ENCODE results near the gene PHKA1. TPM values are rescaled to one million over a fixed set of nuclear protein-coding genes. Genes with fewer than 3 reads are reported as not detected.
"Not testable (repeated sequence)": the region's sequence is repeated elsewhere in the genome, so short reads cannot be mapped to it uniquely, and the experiment has no call there.

Gene PHKA1
- total and polyA plus RNA-seq, 5 donors: 4.4 to 12.2 (median 11.1) TPM

DNA sequence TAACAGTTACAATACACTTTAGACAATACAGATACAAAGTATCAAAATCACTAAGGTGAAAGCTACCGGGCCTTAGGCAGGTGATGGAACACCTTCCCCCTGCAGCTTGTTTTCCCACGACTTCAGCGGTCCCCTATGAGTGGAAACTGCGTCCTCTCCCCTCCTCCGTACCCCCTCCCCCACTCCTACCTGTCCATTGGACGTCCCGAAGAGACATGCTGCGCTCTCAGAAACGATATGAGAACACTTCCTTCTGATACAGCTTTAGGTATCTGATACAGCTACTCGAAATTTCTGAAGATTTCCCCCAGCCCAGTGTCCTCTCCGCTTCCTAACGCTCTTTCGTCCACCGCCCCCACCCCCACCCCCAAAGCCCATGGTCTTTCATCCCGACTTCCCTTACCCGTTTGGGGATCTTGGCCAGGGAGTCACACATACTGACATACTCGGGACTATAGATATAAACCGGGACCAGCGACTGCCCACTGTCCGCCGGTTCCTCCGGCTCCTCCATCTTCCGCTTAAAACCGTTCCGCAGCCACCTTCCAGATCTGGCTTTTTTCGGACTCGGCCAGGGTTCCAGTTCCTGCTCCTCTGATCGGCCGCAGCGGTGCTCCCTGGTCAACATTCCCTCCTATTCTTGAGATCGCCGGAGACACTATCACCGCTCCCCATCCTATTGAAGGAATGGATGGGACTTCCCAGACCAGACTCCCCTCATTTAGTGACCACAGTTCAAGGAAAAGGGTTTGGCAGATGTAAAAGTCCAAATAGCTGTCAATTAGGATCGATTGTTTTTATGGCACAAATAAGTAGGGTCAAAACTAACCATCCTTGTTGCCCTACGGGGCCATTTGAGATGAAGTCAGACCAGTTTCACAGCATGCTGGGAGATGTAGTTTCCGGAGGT lies 141.6 kb downstream of the PHKA1 start, which contains the start of gene HDAC8:
Gene HDAC8 (minus strand): TSS at position 596 of the 910 bp plus-strand sequence. CDS start 82 bp downstream, at position 514.
- intact Hi-C loops (cut with DNase I): no loop called here

DNA sequence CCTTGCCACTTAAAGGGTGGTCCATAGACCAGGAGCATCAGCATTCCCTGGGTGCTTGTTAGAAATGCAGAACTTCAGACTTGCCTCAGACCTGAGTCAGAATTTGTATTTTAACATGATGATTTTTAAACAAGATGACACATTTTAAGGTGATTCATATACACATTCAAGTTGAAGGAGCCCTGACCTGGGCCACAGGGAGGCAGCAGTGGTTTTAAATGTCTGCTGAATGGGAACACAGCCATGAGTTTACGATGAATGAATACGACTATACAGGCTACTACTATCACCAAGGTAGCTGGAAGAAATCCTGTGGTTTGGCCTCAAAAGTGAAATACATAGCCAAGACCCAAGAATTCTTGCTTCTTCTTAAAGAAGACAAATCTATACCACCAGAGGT lies 144.3 kb downstream of the PHKA1 start:
- no peak for ATAC-seq
- no peaks in the 10 kb centered on the region for H3K4me1 ChIP-seq (ENCODE audit: control insufficient read depth, insufficient read depth, low read length)
- 64% methylated on average over 2 of the region's 2 CpGs for WGBS
- H3K27me3 ChIP-seq (ENCODE audit: control insufficient read depth, insufficient read depth): no peaks in the 10 kb centered on the region
- no peak for DNase-seq
- no peak overlapping the region for H3K27ac ChIP-seq (ENCODE audit: low read length)
- H3K4me3 ChIP-seq (ENCODE audit: low read length): no peak overlapping the region
- no peaks in the 10 kb centered on the region for H3K9me3 ChIP-seq (ENCODE audit: control insufficient read depth, low read length)
- intact Hi-C loops (cut with DNase I): no loop called here

More for the DNA sequence above, 141.6 kb downstream of the PHKA1 start, which contains the start of gene HDAC8:
- Histone ChIP-seq H3K27ac (ENCODE audit: low read length) (peak within 1 kb of the TSS; percentile 61), H3K9me3 (ENCODE audit: control insufficient read depth, low read length) (no peaks in the 10 kb centered on the region), H3K27me3 (ENCODE audit: control insufficient read depth, insufficient read depth) (no peaks in the 10 kb centered on the region), H3K4me1 (ENCODE audit: control insufficient read depth, insufficient read depth, low read length) (no peaks in the 10 kb centered on the region), H3K4me3 (ENCODE audit: low read length) (peak within 1 kb of the TSS; percentile 82)
- WGBS: under 1% methylated on average over 36 of the region's 36 CpGs
- DNase-seq: peak; percentile 75 to 82 (median 82)
- ATAC-seq: peak; percentile 91 to 93

DNA sequence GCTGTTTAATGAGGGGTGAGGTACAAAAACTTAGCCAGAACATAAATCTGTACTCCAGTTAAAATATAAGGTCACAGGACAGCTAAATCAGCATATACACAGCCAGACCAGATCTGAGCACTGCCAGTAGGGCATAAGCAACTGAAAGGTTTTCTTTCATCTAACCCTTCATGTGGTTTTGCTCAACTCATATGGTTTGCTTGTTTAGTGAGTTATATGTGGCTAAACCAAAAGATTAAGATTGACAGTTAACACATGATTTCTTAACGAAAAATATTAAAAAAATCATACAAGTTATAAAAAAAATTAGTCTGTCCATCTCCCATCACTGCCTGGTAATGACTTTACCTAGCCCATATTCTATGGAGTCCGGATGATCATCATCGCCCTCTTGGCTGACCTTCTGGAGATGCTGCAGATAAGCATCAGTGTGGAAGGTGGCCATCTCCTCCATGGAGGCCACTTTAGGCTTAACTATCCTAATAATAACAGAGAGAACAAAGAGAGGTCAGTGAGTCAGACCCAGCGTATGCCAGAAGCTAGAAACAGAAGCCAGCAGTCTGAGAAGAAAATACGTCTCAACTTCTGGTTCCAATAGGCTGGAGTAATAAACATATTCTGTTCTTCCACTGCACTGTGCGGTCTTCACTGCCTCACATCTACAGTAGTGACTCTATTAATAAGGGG lies 145.6 kb downstream of the PHKA1 start:
- DNase-seq (no peak), ATAC-seq (peak in 1 of 2 donors; percentile 50)
- H3K4me3 ChIP-seq (ENCODE audit: low read length): no peak overlapping the region
- H3K27me3 ChIP-seq (ENCODE audit: control insufficient read depth, insufficient read depth): no peaks in the 10 kb centered on the region
- no peaks in the 10 kb centered on the region for H3K4me1 ChIP-seq (ENCODE audit: control insufficient read depth, insufficient read depth, low read length)
- no peaks in the 10 kb centered on the region for H3K9me3 ChIP-seq (ENCODE audit: control insufficient read depth, low read length)
- 68% methylated on average over 6 of the region's 6 CpGs for WGBS
- H3K27ac ChIP-seq (ENCODE audit: low read length): no peak overlapping the region
- intact Hi-C loops (cut with DNase I): no loop called here

DNA sequence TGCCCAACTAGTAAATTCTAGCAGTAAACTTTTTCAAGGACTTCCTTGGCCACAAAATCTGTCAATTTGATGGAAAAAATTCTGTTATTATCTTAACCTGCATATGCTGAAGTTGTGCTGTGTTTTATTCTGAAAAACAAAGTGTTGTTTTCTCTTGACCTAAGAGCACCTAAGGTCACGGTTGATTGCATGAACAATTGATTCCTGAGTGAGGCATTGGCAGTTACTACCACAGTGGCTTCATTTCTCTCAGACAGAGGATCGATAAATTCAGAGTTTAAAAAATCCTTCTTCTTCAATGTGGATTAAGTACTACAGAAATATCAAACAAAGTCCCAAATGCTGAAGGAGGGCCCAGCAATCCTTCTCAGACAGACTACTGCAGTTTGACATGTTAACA lies 147.7 kb downstream of the PHKA1 start:
- DNase-seq: no peak
- Histone ChIP-seq H3K4me1 (ENCODE audit: control insufficient read depth, insufficient read depth, low read length) (no peaks in the 10 kb centered on the region), H3K9me3 (ENCODE audit: control insufficient read depth, low read length) (no peaks in the 10 kb centered on the region), H3K27me3 (ENCODE audit: control insufficient read depth, insufficient read depth) (no peaks in the 10 kb centered on the region), H3K27ac (ENCODE audit: low read length) (no peak overlapping the region), H3K4me3 (ENCODE audit: low read length) (no peak overlapping the region)
- ATAC-seq: no peak
- WGBS: 95% methylated on average over 2 of the region's 2 CpGs
- intact Hi-C loops (cut with DNase I): no loop called here

DNA sequence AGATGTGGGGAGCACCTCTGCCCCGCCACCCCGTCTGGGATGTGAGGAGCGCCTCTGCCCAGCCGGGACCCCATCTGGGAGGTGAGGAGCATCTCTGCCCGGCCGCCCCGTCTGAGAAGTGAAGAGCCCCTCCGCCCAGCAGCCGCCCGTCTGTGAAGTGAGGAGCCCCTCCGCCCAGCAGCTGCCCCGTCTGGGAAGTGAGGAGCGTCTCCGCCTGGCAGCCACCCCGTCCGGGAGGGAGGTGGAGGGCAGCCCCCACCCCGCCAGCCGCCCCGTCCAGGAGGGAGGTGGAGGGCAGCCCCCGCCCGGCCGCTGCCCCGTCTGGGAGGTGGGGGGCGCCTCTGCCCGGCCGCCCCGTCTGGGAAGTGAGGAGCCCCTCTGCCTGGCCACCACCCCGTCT lies 154.5 kb downstream of the PHKA1 start:
- H3K4me3 ChIP-seq (ENCODE audit: low read length); H3K4me1 ChIP-seq (ENCODE audit: control insufficient read depth, insufficient read depth, low read length); ATAC-seq; intact Hi-C loops (cut with DNase I); H3K27ac ChIP-seq (ENCODE audit: low read length); H3K27me3 ChIP-seq (ENCODE audit: control insufficient read depth, insufficient read depth); H3K9me3 ChIP-seq (ENCODE audit: control insufficient read depth, low read length): not testable (repeated sequence)
- 98% methylated on average over 28 of the region's 28 CpGs for WGBS
- DNase-seq: peak in 1 of 3 donors; percentile 62

DNA sequence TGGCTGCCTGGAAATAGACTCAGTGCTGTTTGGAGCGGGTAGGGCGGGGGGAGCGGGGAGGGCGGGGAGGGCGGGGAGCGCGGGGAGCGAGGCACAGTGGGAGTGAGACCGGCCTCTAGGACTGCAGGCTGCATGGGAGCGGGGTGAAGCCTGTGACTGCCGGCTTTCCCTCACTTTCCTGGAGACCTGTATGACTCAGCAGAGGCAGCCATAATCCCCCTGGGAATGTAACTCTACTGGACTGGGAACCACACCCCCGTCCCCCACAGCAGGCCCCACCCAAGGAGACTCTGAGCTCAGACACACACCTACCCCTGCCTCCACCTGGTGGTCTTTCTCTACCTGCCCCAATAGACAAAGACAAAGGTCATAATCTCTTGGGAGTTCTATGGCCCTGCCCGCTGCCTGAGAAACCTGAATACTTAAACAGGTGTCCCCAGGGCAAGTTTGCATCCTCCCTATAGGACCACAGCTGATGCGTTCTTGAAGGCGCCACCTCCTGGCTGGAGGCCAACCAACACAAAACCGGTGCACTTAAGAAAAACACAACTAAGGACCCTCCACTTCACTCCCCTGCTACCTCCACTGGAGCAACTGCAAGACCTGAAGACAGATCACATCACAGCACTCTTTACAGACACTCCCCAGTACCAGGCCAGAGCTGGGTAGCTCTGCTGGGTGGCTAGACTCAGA lies 159.5 kb downstream of the PHKA1 start:
- DNase-seq: no peak
- H3K9me3 ChIP-seq (ENCODE audit: control insufficient read depth, low read length): no peaks in the 10 kb centered on the region
- H3K4me1 ChIP-seq (ENCODE audit: control insufficient read depth, insufficient read depth, low read length): no peaks in the 10 kb centered on the region
- no peak overlapping the region for H3K27ac ChIP-seq (ENCODE audit: low read length)
- H3K27me3 ChIP-seq (ENCODE audit: control insufficient read depth, insufficient read depth): no peaks in the 10 kb centered on the region
- H3K4me3 ChIP-seq (ENCODE audit: low read length): no peak overlapping the region
- WGBS: 88% methylated on average over 16 of the region's 16 CpGs
- intact Hi-C loops (cut with DNase I): no loop called here
- peak in 1 of 2 donors; percentile 21 for ATAC-seq

DNA sequence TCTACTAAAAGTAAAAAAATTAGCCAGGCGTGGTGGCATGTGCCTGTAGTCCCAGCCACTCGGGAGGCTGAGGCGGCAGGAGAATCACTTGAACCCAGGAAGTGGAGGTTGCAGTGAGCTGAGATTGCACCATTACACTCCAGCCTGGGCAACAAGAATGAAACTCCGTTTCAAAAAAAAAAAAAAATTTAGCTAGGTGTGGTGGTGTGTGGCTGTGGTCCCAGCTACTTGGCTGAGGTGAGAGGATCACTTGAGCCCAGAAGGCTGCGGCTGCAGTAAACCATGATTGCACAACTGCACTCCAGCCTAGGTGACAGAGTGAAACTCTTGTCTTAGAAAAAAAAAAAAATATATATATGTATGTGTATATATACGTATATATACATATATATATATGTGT lies 161.7 kb downstream of the PHKA1 start:
- 86% methylated on average over 6 of the region's 6 CpGs for WGBS
- H3K27me3 ChIP-seq (ENCODE audit: control insufficient read depth, insufficient read depth); H3K9me3 ChIP-seq (ENCODE audit: control insufficient read depth, low read length); DNase-seq; intact Hi-C loops (cut with DNase I); H3K4me1 ChIP-seq (ENCODE audit: control insufficient read depth, insufficient read depth, low read length); H3K27ac ChIP-seq (ENCODE audit: low read length); H3K4me3 ChIP-seq (ENCODE audit: low read length); ATAC-seq: not testable (repeated sequence)

DNA sequence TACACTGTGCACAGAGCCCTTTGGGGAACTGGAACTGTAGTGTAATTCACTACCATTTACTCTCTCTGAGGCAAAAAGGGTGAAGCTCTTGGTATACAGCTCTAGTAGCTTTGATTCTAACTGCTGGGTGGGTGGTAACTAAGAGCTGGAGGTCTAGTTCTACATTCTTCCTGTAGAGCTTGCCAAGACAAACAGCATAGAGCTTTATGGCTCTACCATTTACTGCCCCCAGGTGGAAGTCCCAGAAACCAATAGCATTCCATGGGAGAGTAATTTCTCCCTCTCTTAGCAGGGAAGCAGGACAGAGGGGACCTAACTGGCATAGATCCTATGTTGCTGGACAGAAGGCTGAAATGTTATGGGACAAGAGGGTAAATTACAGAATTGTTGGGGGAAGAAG lies 168.1 kb downstream of the PHKA1 start:
- Histone ChIP-seq H3K4me3 (ENCODE audit: low read length) (no peak overlapping the region), H3K27ac (ENCODE audit: low read length) (no peak overlapping the region), H3K9me3 (ENCODE audit: control insufficient read depth, low read length) (no peaks in the 10 kb centered on the region), H3K27me3 (ENCODE audit: control insufficient read depth, insufficient read depth) (no peaks in the 10 kb centered on the region), H3K4me1 (ENCODE audit: control insufficient read depth, insufficient read depth, low read length) (no peaks in the 10 kb centered on the region)
- peak in 1 of 2 donors; percentile 46 for ATAC-seq
- intact Hi-C loops (cut with DNase I): loop anchor here in 2 of 4 donors (10.0 kb wide), 2 partner anchors 241 to 301 kb away; partner anchors contain the start of gene CITED1 (in 1 of the 2)
- no peak for DNase-seq

DNA sequence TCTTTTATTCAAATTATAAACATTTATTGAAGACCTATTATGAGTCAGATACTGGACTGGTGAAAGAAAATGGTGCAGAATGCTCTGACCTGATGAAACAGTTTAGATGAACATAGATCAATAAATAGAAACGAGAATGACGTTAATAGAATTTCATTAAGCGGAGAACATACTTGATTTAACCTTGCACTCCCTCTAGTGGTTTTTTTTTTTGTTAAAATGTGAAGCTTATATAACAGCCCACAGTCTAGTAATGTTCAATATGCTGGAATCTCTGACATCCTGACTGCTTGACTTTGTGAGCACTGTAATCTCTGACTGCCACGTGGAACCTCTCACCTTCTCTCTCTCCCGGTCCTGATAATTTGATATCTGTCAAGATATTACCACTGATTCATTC lies 173.8 kb downstream of the PHKA1 start:
- no peak for DNase-seq
- Histone ChIP-seq H3K27ac (ENCODE audit: low read length) (no peak overlapping the region), H3K4me3 (ENCODE audit: low read length) (no peak overlapping the region), H3K9me3 (ENCODE audit: control insufficient read depth, low read length) (no peaks in the 10 kb centered on the region), H3K4me1 (ENCODE audit: control insufficient read depth, insufficient read depth, low read length) (no peaks in the 10 kb centered on the region), H3K27me3 (ENCODE audit: control insufficient read depth, insufficient read depth) (no peaks in the 10 kb centered on the region)
- peak; percentile 41 to 55 for ATAC-seq
- WGBS: 8% methylated on average over 5 of the region's 5 CpGs
- intact Hi-C loops (cut with DNase I): loop anchor here in 2 of 4 donors (10.0 kb wide), 2 partner anchors 236 to 296 kb away; partner anchors contain the start of gene CITED1 (in 1 of the 2)

DNA sequence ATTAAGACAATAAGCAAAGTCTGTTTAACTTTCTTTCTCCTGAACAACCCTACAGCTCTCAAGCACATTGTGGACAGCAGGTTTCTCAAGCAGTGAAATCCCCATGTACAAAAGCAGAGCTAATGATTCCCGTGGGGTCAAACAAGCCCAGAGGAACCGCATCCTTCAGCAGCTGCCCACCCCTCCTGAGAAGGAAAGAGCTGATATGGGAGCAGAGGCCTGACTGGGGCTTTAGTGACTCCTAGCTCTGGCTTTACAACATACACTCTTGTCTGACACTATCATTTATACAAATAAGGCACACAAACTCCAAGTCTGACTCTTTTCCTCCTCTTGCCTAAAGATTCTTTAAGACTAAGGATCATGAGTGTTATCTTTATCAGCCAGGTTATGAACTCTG lies 174.3 kb downstream of the PHKA1 start:
- Histone ChIP-seq H3K4me1 (ENCODE audit: control insufficient read depth, insufficient read depth, low read length) (no peaks in the 10 kb centered on the region), H3K27ac (ENCODE audit: low read length) (no peak overlapping the region)

More for the DNA sequence above, 174.3 kb downstream of the PHKA1 start:
- no peak for ATAC-seq
- no peaks in the 10 kb centered on the region for H3K9me3 ChIP-seq (ENCODE audit: control insufficient read depth, low read length)
- H3K4me3 ChIP-seq (ENCODE audit: low read length): no peak overlapping the region
- no peaks in the 10 kb centered on the region for H3K27me3 ChIP-seq (ENCODE audit: control insufficient read depth, insufficient read depth)
- WGBS: 60% methylated on average over 2 of the region's 2 CpGs
- intact Hi-C loops (cut with DNase I): loop anchor here in 2 of 4 donors (10.0 kb wide), 2 partner anchors 235 to 295 kb away; partner anchors contain the start of gene CITED1 (in 1 of the 2)
- no peak for DNase-seq
